HG02610 (cell line): ENCODE measurements around the gene CYP2A6.
"Not testable (repeated sequence)": the region's sequence is repeated elsewhere in the genome, so short reads cannot be mapped to it uniquely, and the experiment has no call there.

ENCODE experiments used
- ATAC-seq: cut with Tn5 transposase; IDR thresholded peaks from one replicate; pipeline ENCODE4 v1.9.1; 2021; ENCODE audit warnings: mild to moderate bottlenecking, moderate library complexity; ENCODE audit not compliant: unreplicated experiment

CYP2A6 gene

GRCh38 chr19:40850277-40850676 is at the start of gene CYP2A6:
TSS of gene CYP2A6 (minus strand) at chr19:40850447. CDS start at chr19:40850426, 21 bp downstream.
- ATAC-seq: not testable (repeated sequence)

- ATAC-seq: not testable (repeated sequence)
These were observed 49.7 kb upstream of the CYP2A6 start for GRCh38 chr19:40899964-40900363.

- ATAC-seq: not testable (repeated sequence)
These were observed 46.9 kb upstream of the CYP2A6 start for GRCh38 chr19:40896843-40897789.

- no peak for ATAC-seq
These were observed 46.2 kb upstream of the CYP2A6 start for GRCh38 chr19:40896418-40896796.

- no peak for ATAC-seq
These were observed 42.9 kb upstream of the CYP2A6 start for GRCh38 chr19:40893112-40893511.

- no peak for ATAC-seq
These were observed 39.1 kb upstream of the CYP2A6 start for GRCh38 chr19:40889366-40889765.

GRCh38 chr19:40888191-40888590 is 37.9 kb upstream of the CYP2A6 start:
- no peak for ATAC-seq

GRCh38 chr19:40884187-40884931 is 34.1 kb upstream of the CYP2A6 start:
- not testable (repeated sequence) for ATAC-seq

GRCh38 chr19:40882062-40882461 is 31.8 kb upstream of the CYP2A6 start, which contains the start of gene CYP2A7:
TSS of gene CYP2A7 (minus strand) at chr19:40882231. CDS start at chr19:40882210, 21 bp downstream.
- not testable (repeated sequence) for ATAC-seq

GRCh38 chr19:40879349-40879748 is 29.1 kb upstream of the CYP2A6 start:
- ATAC-seq: not testable (repeated sequence)

GRCh38 chr19:40875526-40875951 is 25.3 kb upstream of the CYP2A6 start:
- ATAC-seq: not testable (repeated sequence)

- ATAC-seq: not testable (repeated sequence)
These were observed 24.6 kb upstream of the CYP2A6 start for GRCh38 chr19:40874874-40875273.

- not testable (repeated sequence) for ATAC-seq
These were observed 23.6 kb upstream of the CYP2A6 start for GRCh38 chr19:40873873-40874272.

GRCh38 chr19:40872209-40872608 is 22.0 kb upstream of the CYP2A6 start:
- no peak for ATAC-seq

GRCh38 chr19:40867701-40868100 is 17.5 kb upstream of the CYP2A6 start:
- ATAC-seq: no peak

- not testable (repeated sequence) for ATAC-seq
These were observed 14.7 kb upstream of the CYP2A6 start for GRCh38 chr19:40864739-40865496.

GRCh38 chr19:40862785-40863184 is 12.5 kb upstream of the CYP2A6 start:
- no peak for ATAC-seq

GRCh38 chr19:40862333-40862732 is 12.1 kb upstream of the CYP2A6 start:
- ATAC-seq: no peak

GRCh38 chr19:40858109-40858508 is 7.9 kb upstream of the CYP2A6 start:
- ATAC-seq: no peak

- not testable (repeated sequence) for ATAC-seq
These were observed 2.4 kb upstream of the CYP2A6 start for GRCh38 chr19:40852467-40853152.
